H54 (cell line): ENCODE data around the gene MICAL2.

Source experiments
- DNase-seq: peaks from one replicate; pipeline ENCODE4 v3.0.0; 2011; ENCODE audit warnings: low spot score, mixed read lengths; ENCODE audit not compliant: insufficient read length
- FAIRE-seq: peaks from 3 replicates; lab custom pipeline; 2011; peaks lifted over from hg19 to GRCh38; lab: Jason Lieb, UNC
- POLR2A ChIP-seq: IDR thresholded peaks from 2 replicates; pipeline ENCODE4 v1.6.1; 2011; ENCODE audit warnings: low read depth, mild to moderate bottlenecking, low read length

Gene MICAL2

GRCh38 chr11:12123273-12123672, 12.9 kb downstream of the MICAL2 start:
- no peak for DNase-seq
- TF ChIP-seq POLR2A: no peak
- FAIRE-seq: no peak

- TF ChIP-seq POLR2A: no peak
- DNase-seq (no peak), FAIRE-seq (no peak)
Observed at GRCh38 chr11:12123799-12124198, 13.4 kb downstream of the MICAL2 start.

DNA sequence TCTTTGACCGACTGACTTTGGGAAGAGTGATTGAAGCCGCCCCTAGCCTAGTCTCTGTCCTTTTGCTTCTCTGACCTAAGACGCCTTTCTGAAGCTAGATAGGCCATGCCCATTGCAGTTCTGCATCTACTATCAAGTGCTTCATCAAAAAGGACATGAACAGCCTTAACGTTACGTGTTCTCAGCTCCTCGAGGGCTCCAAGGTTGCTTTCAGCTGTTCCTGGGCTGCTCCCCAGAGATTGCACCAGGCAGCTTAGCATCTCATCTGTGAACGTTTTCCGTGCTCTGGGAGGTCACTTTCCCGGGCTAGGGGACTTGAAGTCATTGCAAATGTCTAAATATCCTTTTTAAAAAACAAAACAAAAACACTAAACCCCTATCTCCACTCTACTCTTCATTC, 13.9 kb downstream of the MICAL2 start:
- FAIRE-seq: no peak
- TF ChIP-seq POLR2A: no peak
- DNase-seq: no peak

DNA sequence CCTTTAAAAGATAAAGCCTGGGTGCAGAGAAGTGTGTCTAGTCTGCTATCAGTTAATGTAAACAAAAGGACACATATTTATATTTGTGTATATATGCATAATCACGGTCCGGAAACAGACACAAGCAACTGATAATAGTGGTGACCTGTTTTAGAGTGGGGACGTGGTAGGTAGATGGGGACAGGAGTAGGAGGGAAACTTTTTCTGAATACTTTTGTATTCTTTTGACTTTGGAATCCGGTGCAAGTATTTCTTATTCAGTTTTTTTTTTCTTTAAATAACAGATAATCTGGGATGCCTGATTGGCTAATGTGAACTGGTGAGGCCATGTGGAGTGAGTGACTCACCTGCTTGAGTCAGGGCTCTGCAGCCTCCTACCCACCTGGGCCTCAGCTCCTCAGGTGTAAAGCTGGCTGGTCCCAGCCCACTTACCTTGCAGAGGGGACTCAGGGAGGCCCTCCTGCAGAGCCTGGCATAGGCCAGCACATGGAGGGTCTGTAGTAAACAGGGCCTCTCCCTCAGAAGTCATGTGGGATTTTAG, 15.3 kb downstream of the MICAL2 start:
- TF ChIP-seq POLR2A: no peak
- FAIRE-seq (no peak), DNase-seq (no peak)

DNA sequence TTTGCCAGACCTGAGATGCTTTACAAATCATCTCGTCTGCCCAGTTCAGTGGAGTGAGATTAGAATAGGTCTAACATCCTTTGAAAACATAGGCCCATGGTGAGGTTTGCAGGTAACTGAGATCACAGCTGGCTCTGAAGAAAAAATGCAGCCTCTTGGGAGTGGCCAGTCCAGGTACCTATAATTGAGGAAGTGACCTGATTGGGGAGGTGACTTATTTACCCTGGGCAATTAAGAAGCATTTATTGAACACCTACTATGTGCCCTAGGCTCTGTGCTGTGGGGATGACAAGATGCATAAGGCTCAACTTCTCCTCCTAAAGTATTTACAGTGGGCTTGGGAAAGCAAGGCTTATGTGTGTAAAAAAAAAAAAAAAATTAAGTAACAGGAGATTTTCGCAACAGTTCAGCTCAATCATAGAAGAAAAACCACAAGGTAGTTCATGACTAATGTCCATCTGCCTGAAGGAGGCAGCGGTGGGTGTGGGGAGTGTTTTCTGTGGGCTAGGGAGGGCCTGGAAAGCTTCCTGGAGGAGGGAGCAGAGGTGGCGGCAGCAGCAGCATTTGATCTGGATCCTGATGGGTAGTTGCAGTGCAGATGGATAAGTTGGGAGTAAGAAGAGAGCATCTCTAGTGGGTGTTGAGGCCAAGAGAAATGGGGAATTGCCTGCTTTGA, 16.1 kb downstream of the MICAL2 start:
- DNase-seq (peak; percentile 55), FAIRE-seq (no peak)
- TF ChIP-seq POLR2A: no peak

- DNase-seq (no peak), FAIRE-seq (no peak)
- no peak for TF ChIP-seq POLR2A
Observed at GRCh38 chr11:12127206-12127898, 17.0 kb downstream of the MICAL2 start.

- no peak for TF ChIP-seq POLR2A
- FAIRE-seq: no peak
- no peak for DNase-seq
Observed at GRCh38 chr11:12128301-12128751, 17.9 kb downstream of the MICAL2 start.

- no peak for FAIRE-seq
Observed at GRCh38 chr11:12129227-12129626, 18.8 kb downstream of the MICAL2 start.

DNA sequence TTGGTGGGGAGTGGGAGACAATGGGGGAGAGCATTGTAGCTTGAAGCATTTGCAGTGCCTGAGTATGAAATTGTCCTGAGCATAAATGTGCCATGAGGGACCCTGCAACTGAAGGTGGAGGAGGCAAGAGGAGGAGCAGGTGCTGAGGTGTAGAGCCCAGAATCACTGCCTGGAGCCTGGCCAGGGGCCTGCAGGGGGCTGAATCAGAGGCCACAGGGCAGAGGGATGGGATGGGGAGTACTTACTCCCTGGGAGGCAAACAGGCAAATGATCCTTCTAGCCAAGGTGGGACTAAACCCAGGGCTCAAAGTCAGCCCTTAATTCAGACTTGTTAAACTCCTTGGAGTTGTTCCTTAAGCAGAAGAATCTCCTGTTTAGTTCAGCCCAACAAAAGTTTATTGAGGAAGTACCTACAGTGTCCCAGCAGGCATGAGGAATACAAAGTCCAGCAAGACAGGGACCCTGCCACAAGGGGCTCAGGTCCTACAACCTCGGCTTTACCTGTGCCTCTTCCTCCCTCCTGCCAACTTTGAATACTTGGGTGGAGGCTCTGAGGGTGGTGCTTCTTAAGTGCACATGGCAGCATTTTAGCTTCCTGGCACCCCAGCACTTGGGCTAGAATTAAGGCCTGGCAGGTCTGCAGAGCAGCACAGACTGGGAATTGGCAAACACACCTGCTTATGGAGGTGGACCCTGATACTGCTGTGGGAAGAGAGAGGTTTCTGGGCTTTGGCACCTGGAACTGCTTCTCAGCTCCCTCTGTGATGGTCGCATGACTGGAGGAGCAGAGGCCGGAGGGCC, 20.0 kb downstream of the MICAL2 start:
- TF ChIP-seq POLR2A: no peak
- no peak for DNase-seq
- no peak for FAIRE-seq

More at GRCh38 chr11:12129227-12129626, 18.8 kb downstream of the MICAL2 start:
- no peak for DNase-seq
- no peak for TF ChIP-seq POLR2A

DNA sequence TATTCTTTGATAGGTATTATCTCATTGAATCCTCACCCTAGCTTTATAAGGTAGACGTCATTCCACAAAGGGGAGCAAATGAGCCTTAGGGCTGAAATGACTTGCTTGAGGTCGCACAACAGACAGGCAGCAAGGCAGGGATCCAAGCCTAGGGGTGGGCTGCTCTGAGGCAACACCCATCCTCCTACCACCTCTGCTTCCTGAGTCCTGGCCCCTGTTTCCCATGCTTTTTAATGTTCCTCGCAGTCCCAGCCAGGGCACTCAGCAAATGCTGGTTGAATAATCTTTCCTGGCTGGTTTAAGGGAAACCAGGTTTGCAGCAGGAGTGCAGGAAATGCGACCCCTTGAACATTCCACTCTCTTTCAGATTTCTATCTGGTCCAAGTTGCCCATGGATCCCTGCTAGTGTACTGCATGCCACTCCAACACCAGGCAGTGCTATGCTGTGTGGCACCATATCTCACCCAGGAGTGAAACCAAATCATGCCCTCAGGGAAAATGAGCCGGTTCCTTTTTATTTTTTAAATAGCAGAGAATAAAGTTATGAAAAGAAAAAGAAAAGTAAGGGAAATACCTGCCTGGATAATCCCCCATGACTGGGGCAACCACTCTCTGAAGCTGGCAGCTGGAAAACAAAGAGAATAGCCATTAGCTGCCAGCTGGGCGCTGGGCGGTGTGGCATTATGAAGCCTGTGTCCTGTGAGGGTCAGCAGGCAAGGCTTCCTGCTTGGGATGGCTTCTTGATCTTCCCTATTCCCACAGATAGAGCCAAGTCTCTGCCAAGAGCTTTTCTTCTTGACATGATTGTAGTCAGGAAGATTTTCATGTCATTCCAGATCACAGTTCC, 21.8 kb downstream of the MICAL2 start:
- FAIRE-seq (no peak), DNase-seq (no peak)
- TF ChIP-seq POLR2A: no peak

DNA sequence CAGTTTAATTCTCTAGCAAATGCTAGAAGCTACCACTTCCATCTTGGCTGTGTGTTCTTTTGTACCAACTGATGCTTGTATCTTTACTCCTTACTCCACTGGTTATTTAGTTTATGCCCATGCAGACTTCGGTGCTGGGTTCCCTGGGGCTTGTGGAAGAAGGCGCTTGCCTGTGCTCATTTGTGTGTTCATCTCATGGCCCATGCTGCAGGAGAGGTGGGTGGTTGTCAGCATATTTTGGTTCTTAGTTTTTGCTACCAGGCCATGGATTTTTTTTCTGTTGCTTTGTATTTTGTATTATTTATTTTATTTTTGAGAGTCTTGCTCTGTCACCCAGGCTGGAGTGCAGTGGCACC, 22.4 kb downstream of the MICAL2 start:
- no peak for FAIRE-seq
- no peak for TF ChIP-seq POLR2A
- no peak for DNase-seq

GRCh38 chr11:12133547-12134235, 23.3 kb downstream of the MICAL2 start:
- FAIRE-seq (no peak), DNase-seq (no peak)
- TF ChIP-seq POLR2A: no peak

- DNase-seq (no peak), FAIRE-seq (no peak)
- TF ChIP-seq POLR2A: no peak
Observed at GRCh38 chr11:12134236-12134585, 23.8 kb downstream of the MICAL2 start.
